T1000 (cell line): Measurements from ENCODE around the gene CAPN8.
A peak's percentile ranks its signal among the peaks of the same experiment; 100 is the strongest.

Experiments used
- DNase-seq: peaks from one replicate; lab custom pipeline; 2025; ENCODE audit warnings: mixed read lengths; lab: John Stamatoyannopoulos, UW

Gene CAPN8

GRCh38 chr1:223654083-223654482, 11.4 kb downstream of the CAPN8 start:
- DNase-seq = no peak

- DNase-seq = no peak
Measured at GRCh38 chr1:223653431-223653830, 12.1 kb downstream of the CAPN8 start.

GRCh38 chr1:223653015-223653414, 12.5 kb downstream of the CAPN8 start:
- no peak for DNase-seq

GRCh38 chr1:223652436-223652941, 13.0 kb downstream of the CAPN8 start:
- DNase-seq = peak; percentile 32

GRCh38 chr1:223651291-223651991, 14.1 kb downstream of the CAPN8 start:
- DNase-seq = no peak

- no peak for DNase-seq
Measured at GRCh38 chr1:223650465-223650864, 15.0 kb downstream of the CAPN8 start.

GRCh38 chr1:223649222-223649621, 16.3 kb downstream of the CAPN8 start:
- DNase-seq = no peak

GRCh38 chr1:223647249-223647648, 18.3 kb downstream of the CAPN8 start:
- no peak for DNase-seq

- DNase-seq = no peak
Measured at GRCh38 chr1:223645903-223646302, 19.6 kb downstream of the CAPN8 start.

GRCh38 chr1:223642237-223642636, 23.3 kb downstream of the CAPN8 start:
- no peak for DNase-seq

- no peak for DNase-seq
Measured at GRCh38 chr1:223641523-223642039, 23.9 kb downstream of the CAPN8 start.

- no peak for DNase-seq
Measured at GRCh38 chr1:223639331-223639749, 26.2 kb downstream of the CAPN8 start.

- DNase-seq = no peak
Measured at GRCh38 chr1:223635236-223635635, 30.3 kb downstream of the CAPN8 start.

- no peak for DNase-seq
Measured at GRCh38 chr1:223634423-223634822, 31.1 kb downstream of the CAPN8 start.

- DNase-seq = no peak
Measured at GRCh38 chr1:223631956-223632355, 33.5 kb downstream of the CAPN8 start.

GRCh38 chr1:223631473-223631872, 34.0 kb downstream of the CAPN8 start:
- no peak for DNase-seq

GRCh38 chr1:223629126-223629457, 36.4 kb downstream of the CAPN8 start:
- DNase-seq = no peak

GRCh38 chr1:223628233-223629125, 37.0 kb downstream of the CAPN8 start:
- DNase-seq = no peak

- no peak for DNase-seq
Measured at GRCh38 chr1:223622132-223622842, 43.2 kb downstream of the CAPN8 start.

GRCh38 chr1:223621312-223621734, 44.2 kb downstream of the CAPN8 start:
- no peak for DNase-seq

GRCh38 chr1:223620297-223620897, 45.1 kb downstream of the CAPN8 start:
- no peak for DNase-seq

- DNase-seq = no peak
Measured at GRCh38 chr1:223618680-223619079, 46.8 kb downstream of the CAPN8 start.
